ENCODE measurements around the gene ACTG2.

DNA sequence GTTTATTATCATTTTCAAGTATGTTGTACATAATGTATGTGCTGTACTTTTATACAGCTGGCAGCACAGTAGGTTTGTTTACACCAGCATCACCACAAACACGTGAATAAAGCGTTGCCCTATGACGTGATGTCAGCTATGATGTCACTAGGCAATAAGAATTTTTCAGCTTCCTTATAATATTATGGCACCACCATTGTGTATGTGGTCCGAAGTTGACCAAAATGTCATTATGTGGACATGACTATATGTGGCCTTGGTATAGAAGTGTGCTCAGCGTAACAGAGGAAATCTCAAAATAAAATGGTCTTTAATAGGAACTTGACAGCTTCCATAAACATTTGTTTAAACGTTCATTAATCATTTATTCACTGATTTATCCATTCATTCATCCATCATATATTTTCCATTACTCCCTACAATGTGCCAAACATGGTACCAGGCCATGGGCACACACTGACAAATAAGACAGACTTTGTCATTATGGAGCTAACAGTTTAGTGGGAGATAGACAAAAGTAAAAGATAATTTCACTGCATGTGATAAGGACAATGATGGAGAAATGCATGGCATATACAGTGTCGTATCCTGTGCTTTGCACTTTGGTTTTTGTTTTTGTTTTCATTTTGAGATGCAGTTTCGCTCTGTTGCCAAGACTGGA lies 18.9 kb downstream of the ACTG2 start:
- TF ChIP-seq POLR2AphosphoS5 (IDR thresholded peaks at IDR 0.05) = no peak
- TF ChIP-seq, protein P1, sequence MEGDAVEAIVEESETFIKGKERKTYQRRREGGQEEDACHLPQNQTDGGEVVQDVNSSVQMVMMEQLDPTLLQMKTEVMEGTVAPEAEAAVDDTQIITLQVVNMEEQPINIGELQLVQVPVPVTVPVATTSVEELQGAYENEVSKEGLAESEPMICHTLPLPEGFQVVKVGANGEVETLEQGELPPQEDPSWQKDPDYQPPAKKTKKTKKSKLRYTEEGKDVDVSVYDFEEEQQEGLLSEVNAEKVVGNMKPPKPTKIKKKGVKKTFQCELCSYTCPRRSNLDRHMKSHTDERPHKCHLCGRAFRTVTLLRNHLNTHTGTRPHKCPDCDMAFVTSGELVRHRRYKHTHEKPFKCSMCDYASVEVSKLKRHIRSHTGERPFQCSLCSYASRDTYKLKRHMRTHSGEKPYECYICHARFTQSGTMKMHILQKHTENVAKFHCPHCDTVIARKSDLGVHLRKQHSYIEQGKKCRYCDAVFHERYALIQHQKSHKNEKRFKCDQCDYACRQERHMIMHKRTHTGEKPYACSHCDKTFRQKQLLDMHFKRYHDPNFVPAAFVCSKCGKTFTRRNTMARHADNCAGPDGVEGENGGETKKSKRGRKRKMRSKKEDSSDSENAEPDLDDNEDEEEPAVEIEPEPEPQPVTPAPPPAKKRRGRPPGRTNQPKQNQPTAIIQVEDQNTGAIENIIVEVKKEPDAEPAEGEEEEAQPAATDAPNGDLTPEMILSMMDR (IDR thresholded peaks at IDR 0.05) = no peak

All from gastroesophageal sphincter (tissue), 3 donors.